ENCODE data around the gene NTN4. TPM values are rescaled to one million over a fixed set of nuclear protein-coding genes. Genes with fewer than 3 reads are reported as not detected.
"Not testable (repeated sequence)": the region's sequence is repeated elsewhere in the genome, so short reads cannot be mapped to it uniquely, and the experiment has no call there.

NTN4 gene
- total RNA-seq, 4 donors from 2014 or later, result 6.7 to 25.9 (median 16.7) TPM

GRCh38 chr12:95759718-95760117, 30.8 kb downstream of the NTN4 start:
- Histone ChIP-seq H3K4me1 (peaks cover 0 to 7% (median 3%) of the 10 kb centered on the region in 4 donors), H3K9me3 (no peaks in the 10 kb centered on the region), H3K27ac (no peak overlapping the region), H3K27me3 (no peaks in the 10 kb centered on the region), H3K4me3 (no peak overlapping the region), H3K36me3 (no peaks in the 10 kb centered on the region)
- in situ Hi-C loops (cut with MboI; ENCODE audit: low pct_ligation_motif_present in 1 of 4, low pct_unique_long_range_greater_than_20kb in 1 of 4, low sequenced_read_pairs in 3 of 4) (no loop called here), intact Hi-C loops (cut with DNase I; ENCODE audit: low total_unique reads) (no loop called here)
- no peak for DNase-seq
- TF ChIP-seq CTCF (IDR thresholded peaks at IDR 0.05) (no peak), POLR2A (IDR thresholded peaks at IDR 0.05) (no peak), EP300 (IDR thresholded peaks at IDR 0.05; ENCODE audit: low read depth) (no peak), POLR2AphosphoS5 (IDR thresholded peaks at IDR 0.05) (no peak)
- WGBS, 2 donors (ENCODE audit: low coverage in 1 of 2), result 0 to 7% methylated on average over 1 of the region's 1 CpG

- H3K27me3 ChIP-seq, result no peaks in the 10 kb centered on the region
- WGBS, 2 donors (ENCODE audit: low coverage in 1 of 2), result 86 to 94% methylated on average over 3 of the region's 3 CpGs
- no peaks in the 10 kb centered on the region for H3K9me3 ChIP-seq
- H3K4me3 ChIP-seq, result no peak overlapping the region
- no peak for DNase-seq
- TF ChIP-seq POLR2A (IDR thresholded peaks at IDR 0.05) (no peak), POLR2AphosphoS5 (IDR thresholded peaks at IDR 0.05) (no peak)
- in situ Hi-C loops (cut with MboI; ENCODE audit: low pct_ligation_motif_present in 1 of 4, low pct_unique_long_range_greater_than_20kb in 1 of 4, low sequenced_read_pairs in 3 of 4), result no loop called here
- no peak overlapping the region for H3K27ac ChIP-seq
- H3K4me1 ChIP-seq, result peaks cover 0 to 1% (median under 1%) of the 10 kb centered on the region in 4 donors
- intact Hi-C loops (cut with DNase I; ENCODE audit: low total_unique reads), result no loop called here
- no peaks in the 10 kb centered on the region for H3K36me3 ChIP-seq
Observed at GRCh38 chr12:95759039-95759438, 31.5 kb downstream of the NTN4 start.

DNA sequence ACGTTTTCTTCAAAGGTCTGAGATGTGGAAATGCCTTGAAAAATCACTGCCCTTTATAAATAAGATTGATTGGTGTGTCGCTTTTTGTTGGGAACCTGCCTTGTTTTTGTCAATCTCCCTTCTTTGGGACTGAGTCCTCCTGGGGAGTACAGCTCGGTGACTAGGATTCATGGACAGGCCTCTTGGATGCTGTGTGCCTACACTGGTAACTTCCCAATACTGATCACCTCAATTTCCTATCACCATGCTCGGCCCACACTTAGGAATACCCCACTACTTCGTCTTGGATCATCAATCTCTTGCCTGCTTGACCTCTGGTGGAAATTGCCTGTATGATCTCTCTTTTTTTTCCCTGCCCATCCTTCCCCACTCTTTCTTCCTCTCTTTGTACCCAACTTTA, 34.2 kb downstream of the NTN4 start:
- DNase-seq, result no peak
- intact Hi-C loops (cut with DNase I; ENCODE audit: low total_unique reads) (no loop called here), in situ Hi-C loops (cut with MboI; ENCODE audit: low pct_ligation_motif_present in 1 of 4, low pct_unique_long_range_greater_than_20kb in 1 of 4, low sequenced_read_pairs in 3 of 4) (no loop called here)
- no peak overlapping the region for H3K4me3 ChIP-seq
- H3K36me3 ChIP-seq, result no peaks in the 10 kb centered on the region
- no peak overlapping the region for H3K27ac ChIP-seq
- TF ChIP-seq EP300 (IDR thresholded peaks at IDR 0.05; ENCODE audit: low read depth), result no peak
- no peak for TF ChIP-seq CTCF (IDR thresholded peaks at IDR 0.05)
- no peak for TF ChIP-seq POLR2AphosphoS5 (IDR thresholded peaks at IDR 0.05)
- no peak for TF ChIP-seq POLR2A (IDR thresholded peaks at IDR 0.05)
- H3K9me3 ChIP-seq, result no peaks in the 10 kb centered on the region
- no peaks in the 10 kb centered on the region for H3K27me3 ChIP-seq
- 68 to 74% methylated on average over 4 to 5 of the region's 5 CpGs for WGBS, 2 donors (ENCODE audit: low coverage in 1 of 2)
- H3K4me1 ChIP-seq, result no peaks in the 10 kb centered on the region

DNA sequence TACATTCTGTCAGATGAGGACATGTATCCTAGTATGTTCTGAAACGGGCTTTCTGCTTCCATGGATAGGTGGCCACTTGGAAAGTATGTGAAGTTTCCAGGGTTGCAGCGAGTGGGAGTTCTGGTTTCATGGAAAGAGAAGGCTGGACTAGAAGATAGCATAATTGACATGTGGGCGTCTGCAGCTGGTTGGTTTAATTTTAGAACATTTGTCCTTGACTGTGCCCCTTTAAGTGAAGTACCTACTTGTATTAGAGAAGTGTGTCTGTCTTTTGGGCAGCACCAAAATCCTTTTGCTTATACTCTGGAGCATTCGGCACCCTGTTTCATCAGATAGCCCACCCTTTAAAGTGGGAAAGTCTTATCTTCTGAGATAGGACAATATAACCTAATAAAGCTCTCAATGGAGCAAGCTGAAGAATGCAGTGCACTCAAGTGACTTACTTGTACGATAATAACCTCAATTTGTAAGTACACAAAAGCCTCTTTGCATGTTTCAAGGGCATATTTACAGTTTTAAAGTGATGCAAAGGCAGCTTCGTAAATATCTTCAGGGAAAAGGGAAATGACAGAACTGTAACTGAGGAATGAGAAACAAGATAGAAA, 35.2 kb downstream of the NTN4 start:
- no peak for TF ChIP-seq POLR2AphosphoS5 (IDR thresholded peaks at IDR 0.05)
- TF ChIP-seq CTCF (IDR thresholded peaks at IDR 0.05), result no peak
- no peak for TF ChIP-seq POLR2A (IDR thresholded peaks at IDR 0.05)
- TF ChIP-seq EP300 (IDR thresholded peaks at IDR 0.05; ENCODE audit: low read depth), result no peak
- Histone ChIP-seq H3K9me3 (no peaks in the 10 kb centered on the region), H3K36me3 (no peaks in the 10 kb centered on the region), H3K27me3 (no peaks in the 10 kb centered on the region), H3K27ac (no peak overlapping the region), H3K4me3 (no peak overlapping the region), H3K4me1 (no peaks in the 10 kb centered on the region)
- DNase-seq, result no peak
- WGBS, 2 donors (ENCODE audit: low coverage in 1 of 2), result 66 to 74% methylated on average over 6 of the region's 6 CpGs
- in situ Hi-C loops (cut with MboI; ENCODE audit: low pct_ligation_motif_present in 1 of 4, low pct_unique_long_range_greater_than_20kb in 1 of 4, low sequenced_read_pairs in 3 of 4) (no loop called here), intact Hi-C loops (cut with DNase I; ENCODE audit: low total_unique reads) (no loop called here)

DNA sequence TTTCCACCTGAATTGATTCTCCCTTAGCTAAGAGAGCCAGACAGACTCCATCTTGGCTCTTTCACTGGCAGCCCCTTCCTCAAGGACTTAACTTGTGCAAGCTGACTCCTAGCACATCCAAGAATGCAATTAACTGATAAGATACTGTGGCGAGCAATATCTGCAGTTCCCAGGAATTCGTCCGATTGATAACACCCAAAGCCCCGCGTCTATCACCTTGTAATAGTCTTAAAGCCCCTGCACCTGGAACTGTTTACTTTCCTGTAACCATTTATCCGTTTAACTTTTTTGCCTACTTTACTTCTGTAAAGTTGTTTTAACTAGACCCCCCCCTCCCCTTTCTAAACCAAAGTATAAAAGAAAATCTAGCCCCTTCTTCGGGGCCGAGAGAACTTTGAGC, 44.5 kb downstream of the NTN4 start:
- H3K27ac ChIP-seq; H3K4me1 ChIP-seq; H3K27me3 ChIP-seq; H3K9me3 ChIP-seq; H3K36me3 ChIP-seq; H3K4me3 ChIP-seq; in situ Hi-C loops (cut with MboI; ENCODE audit: low pct_ligation_motif_present in 1 of 4, low pct_unique_long_range_greater_than_20kb in 1 of 4, low sequenced_read_pairs in 3 of 4); DNase-seq; intact Hi-C loops (cut with DNase I; ENCODE audit: low total_unique reads): not testable (repeated sequence)
- 92 to 95% methylated on average over 6 to 8 of the region's 8 CpGs for WGBS, 2 donors (ENCODE audit: low coverage in 1 of 2)
